HG03469 (cell line): ENCODE measurements around the gene CHID1.

Experiments
- ATAC-seq: cut with Tn5 transposase; IDR thresholded peaks from one replicate; pipeline ENCODE4 v1.9.1; 2021; ENCODE audit warnings: mild to moderate bottlenecking, moderate library complexity, moderate number of reproducible peaks; ENCODE audit not compliant: unreplicated experiment

Gene CHID1

DNA sequence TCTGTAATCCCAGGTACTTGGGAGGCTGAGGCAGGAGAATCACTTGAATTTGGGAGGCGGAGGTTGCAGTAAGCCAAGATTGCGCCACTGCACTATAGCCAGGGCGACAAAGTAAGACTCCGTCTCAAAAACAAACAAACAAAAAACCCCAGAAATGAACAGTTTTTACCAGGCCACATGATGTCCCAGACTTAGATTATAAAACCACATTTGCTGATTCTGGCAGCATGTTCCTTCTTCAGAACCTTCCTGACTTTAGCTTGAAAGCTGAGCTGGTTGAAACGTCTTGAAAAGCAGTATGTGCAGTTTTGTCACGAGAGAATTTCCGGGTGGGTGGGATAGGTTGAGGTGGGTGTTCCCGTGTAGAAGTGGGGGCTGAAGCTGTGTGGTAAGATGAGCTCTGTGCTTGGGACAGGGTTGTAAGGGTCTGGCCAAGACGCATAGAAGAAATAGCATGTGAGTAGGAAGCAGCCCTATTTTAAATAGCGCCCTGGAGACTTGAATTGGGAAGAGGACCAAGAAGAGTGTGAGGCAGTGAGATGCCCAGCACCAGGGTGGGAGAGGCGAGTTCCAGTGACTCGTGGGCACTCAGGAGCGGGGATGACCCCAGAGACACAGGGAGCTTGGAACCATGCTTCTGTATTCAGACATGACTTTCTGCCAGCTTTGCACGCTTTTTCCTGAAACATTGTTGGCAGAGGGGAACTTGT is 22.7 kb upstream of the CHID1 start:
- no peak for ATAC-seq

GRCh38 chr11:932435-932834 is 21.8 kb upstream of the CHID1 start:
- ATAC-seq, result no peak

DNA sequence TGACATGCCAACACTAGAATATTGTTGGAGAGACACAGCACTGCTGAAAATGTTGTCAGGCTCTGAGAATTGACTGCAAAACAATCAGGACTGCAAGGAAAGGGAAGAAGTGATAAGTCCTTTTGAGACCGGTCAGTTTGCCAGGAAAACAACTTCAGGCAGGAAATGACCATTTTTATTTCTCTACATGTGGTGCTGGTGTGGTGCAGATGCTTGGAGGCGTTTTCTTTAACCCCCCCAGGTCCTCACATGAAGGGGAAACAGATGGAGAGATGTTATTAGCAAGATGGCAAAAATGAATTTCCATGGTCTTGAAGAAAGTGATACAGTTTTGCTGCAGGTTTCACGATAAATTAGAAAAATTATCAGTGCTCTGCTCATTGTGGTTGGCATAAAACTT is 20.8 kb upstream of the CHID1 start:
- ATAC-seq, result no peak

DNA sequence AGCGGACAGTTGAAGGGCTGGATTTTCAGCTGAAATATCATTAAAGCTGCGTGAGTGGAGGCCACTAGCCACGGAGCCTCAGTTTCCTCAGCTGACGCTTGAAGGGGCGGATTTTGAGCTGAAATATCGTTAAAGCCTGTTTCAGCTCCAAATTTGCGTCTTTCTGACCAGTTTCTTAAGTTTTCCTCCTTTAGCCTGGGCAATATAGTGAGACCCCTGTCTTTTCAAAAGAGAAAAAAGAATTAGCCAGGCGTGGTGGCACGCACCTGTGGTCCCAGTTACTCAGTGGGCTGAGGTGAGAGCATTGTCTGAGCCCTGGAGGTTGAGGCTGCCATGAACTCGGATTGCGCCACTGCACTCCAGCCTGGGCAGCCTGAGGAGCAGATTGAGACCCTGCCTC is 18.8 kb upstream of the CHID1 start:
- no peak for ATAC-seq

- ATAC-seq, result no peak
Measured at GRCh38 chr11:928786-929185, 18.2 kb upstream of the CHID1 start.

DNA sequence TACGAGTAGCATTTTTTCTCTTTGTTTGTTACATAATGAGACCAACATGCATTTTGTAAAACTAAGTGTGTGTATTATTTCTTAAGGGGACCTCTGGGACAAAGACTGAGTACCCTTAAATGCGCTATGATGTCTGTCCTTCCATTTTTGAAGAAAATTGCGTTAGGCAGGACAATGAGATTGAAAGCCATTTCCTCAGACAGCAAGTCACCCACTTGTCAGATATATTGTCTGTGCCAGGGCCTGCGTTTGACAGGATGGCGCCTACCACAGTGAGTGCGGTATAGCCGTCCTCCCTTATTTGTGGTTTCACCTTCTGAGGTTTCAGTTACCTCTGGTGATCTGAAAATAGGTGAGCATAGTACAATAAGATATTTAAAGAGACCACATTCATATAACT is 17.3 kb upstream of the CHID1 start:
- no peak for ATAC-seq

DNA sequence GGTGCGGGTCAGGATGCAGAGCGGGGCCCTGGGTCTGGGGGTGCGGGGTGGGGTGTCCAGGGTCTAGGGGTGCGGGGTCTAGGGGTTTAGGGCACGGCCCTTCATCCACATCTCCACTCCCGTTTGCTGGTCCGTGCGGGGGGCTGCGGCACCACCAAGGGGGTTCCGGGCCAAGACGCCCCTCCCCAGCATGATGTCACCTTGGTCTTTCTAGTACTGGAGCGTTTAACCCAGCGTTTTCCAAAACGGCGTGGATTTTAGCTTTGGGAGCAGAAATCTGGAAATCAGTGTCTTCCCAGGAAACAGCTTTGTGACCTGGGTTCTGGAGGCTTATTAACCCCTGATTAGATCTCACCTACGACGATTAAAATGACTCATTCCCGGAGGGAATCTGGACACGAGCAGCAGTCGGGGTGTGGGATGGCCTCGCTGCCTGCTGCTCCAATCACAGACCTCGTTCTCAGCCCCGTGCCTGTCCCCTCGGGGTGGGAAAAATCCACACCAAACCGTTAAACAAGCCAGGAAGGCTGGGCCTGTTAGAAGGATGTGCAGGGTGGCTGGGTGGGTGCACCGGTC is 15.8 kb upstream of the CHID1 start:
- no peak for ATAC-seq

DNA sequence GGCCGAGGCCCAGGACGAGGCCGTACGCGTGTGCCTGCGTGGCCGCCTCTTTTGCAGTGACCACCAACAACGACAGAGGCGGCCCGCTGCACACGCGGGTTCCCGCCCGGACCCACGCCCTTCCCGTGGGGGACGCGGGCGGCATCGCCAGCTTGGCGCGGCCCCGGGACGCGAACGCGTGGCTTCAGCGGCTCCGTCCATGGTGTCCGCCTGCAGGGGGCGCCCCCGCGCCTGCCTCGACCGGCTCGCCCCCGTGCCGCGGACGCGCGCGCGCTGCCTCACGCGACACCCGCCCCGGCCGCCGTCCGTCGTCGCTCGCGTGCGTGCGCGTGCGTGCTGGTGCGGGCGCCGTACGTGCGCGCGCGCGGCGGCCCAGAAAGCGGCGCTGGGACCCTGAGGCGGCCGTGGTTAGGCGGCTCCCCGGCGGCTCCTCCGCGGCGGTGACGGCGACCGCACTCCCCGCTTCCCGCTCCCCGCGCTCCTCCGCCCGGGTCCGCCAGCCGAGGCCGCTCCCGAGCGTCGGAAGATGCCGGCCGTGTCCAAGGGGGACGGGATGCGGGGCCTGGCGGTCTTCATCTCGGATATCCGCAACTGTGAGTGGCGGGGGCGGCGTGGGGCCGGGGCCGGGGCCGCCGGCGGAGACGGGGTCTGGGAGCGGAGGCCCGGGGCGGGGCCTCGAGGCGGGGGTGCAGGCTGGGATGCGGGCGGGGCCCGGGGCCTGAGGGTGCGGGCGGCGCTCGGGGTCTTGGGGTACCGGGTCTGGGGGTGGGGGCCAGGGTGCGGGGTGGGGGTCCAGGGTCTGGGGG is 15.1 kb upstream of the CHID1 start, which contains the start of gene AP2A2:
Gene AP2A2 (plus strand): TSS at position 375 of the 806 bp plus-strand sequence. CDS start 152 bp downstream, at position 527.
- peak; percentile 40 for ATAC-seq

GRCh38 chr11:925158-925495 is 14.5 kb upstream of the CHID1 start:
- ATAC-seq, result no peak

DNA sequence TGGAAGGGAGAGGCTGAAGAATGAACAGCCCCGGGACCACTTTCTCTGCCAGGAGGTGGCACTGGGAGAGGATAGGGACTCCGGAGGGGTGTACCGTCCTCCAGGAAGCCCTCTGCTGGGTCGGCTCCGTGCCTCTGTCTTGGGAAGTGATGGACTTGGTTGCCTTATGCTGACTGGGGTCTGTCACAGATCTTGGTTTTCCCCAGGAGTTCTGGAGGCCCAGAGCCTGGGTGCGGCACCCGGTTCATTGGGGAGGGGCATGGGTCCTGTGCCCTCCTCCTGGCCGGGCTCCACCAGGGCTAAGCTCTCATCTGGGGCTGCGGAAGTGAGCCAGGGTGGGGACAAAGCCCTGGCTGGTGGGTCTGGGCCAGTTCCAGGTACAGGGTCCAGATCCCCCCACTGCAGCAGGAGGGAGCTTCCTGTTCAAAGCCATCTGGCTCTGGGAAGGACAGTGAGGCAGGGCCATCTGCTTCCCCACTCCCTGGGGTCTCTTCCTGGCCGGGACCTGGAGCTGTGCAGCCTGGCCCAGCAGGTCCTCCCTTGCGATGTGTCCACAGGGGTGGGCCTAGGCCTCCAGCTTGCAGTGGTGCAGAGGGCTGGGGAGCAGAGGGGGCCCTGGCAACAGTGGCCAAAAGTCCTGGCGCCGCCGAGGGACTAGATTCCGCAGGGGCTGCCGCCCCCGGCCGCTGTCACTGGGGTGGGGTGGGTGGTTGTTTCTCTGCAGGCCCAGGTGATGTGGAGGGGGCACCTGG is 14.0 kb upstream of the CHID1 start:
- ATAC-seq, result no peak

GRCh38 chr11:923691-924405 is 13.2 kb upstream of the CHID1 start:
- ATAC-seq, result no peak

DNA sequence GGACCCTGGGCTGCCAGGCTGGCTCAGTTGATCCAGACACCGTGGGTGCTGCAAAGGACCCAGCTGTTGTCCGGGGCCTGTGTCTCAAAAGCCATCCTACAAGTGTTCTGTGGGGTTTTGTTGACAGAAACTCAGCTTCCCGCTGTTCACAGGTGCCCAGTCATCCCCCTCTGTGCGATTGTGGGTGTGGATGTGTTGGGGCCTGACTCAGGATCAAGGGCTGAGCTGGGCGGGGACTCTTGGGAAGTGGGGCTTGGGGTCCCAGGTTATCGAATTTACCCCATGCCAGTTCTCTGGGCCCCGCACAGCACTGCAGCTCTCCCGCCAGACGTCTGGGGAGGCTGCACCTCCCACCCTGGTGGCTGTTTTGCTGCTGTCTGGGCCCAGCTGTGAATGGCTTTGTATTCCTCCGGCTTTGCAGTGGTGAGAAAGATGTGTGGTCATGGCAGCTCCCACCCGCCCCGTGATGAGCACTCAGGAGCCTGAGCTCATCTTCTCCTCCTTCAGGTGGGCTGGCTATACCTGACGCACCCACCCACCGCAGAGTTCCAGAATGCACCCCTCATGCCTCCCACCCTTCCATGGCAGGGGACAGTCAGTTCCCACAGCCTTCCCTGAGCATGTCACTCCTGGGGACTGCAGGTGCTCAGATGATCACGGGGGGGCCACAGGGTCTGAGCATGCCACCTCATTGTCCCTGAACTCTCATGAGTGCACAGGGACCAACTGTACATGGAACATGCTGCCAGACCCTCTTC is 11.5 kb upstream of the CHID1 start:
- no peak for ATAC-seq

DNA sequence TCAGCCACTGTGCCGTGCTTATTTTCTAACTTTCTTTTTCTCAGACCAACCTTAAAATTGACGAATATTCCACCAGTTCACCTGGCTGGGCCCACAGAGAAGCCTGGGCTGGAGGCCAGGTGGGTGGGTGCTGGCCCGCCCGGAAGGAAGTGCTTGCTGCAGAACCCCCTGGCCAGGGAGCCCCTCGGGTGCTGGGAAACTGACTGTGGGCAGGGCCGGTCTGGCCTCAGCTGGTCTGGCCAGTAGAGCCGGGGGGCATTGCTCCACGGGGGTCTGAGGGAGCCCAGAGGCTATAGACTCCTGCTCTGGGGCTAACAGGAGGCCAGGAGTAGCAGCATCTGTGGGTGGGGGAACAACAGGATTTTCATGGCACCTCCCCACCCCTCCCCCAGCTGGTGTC is 6.8 kb upstream of the CHID1 start:
- ATAC-seq, result no peak

DNA sequence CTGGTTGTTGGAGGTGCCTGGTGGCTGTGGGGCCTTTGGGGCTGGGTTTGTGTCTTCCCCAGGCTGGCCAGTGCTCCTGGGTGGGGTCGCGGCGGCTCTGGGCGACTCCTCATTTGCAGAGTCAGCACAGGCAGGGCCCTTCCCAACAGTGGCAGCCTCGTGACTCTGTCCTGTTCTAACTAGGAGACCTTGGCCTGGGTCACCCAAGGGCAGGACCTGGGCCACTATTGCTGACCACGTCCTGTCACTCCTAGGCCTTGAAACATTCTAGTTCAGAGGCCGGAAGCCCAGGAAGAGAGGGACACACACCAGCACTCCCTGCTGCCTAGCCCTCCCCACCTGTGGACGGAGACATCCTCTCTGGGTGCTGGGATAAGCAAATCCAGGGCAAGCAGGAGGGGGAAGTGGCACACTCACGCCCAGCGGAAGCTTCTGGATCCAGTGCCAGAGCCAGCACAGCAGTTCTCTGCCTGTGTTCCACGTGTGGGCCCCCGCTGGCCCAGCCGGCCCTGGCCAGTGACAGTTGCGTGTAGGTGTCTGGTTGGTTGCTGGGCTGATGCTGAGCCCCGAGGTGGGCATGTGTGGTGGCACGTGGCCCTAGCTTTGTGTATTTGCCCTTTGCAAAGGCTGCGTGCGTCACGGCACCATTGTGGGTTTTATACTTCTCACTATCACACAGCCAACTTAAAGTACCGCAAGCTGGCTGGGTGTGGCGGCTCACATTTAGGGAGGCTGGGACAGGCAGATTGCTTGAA is 4.3 kb upstream of the CHID1 start:
- no peak for ATAC-seq

DNA sequence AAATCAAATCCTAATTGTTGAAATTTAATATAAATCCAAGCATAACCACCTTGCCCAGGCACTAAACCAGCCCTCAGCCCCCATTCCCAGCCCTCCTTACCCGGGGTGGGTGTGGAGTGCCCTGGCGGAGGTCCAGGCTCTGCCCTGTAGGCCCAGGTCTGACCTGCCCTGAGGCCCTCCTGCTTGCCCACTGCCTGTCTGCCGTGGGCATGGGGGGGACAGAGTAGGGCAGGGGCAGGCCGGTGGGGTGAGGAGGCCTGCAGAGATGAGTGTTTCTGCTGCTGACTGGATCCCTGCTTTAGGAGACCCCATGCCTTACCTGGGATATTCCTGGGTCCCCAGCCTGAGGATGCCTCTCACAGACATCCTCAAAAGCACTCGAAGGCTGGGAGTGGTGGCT is 3.6 kb upstream of the CHID1 start:
- ATAC-seq, result no peak

DNA sequence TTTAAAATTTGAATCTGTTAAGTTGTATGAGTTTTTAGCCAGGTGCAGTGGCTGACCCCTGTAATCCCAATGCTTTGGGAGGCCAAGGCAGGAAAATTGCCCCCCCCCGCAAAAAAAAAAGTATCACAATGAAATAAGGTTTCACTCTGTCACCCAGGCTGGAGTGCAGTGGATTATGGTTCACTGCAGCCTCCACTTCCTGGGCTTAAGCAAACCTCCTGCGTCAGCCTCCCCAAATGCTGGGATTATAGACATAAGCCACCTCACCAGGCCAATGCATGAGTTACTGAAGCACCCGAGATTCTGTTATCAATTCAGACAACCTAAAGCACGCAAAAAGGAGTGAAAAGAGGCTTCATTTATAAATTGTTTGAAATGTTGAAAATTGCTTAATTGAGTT is 2.4 kb upstream of the CHID1 start:
- ATAC-seq, result no peak

DNA sequence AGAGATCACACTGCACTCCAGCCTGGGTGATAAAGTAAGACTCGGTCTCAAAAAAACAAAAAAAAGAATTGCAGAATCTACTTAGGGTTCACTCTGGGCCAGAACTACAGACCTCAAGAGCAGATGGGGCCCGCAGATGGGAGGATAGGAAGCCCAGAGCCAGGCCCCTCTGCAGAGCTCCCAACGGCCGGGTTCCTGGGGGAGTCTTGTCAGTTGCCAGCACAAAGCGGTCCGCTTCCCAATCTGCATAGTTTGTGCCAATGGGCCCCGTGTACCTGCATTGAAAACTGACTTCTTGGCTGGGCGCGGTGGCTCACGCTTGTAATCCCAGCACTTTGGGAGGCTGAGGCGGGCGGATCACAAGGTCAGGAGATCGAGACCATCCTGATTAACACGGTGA is 1.7 kb upstream of the CHID1 start:
- ATAC-seq, result no peak

DNA sequence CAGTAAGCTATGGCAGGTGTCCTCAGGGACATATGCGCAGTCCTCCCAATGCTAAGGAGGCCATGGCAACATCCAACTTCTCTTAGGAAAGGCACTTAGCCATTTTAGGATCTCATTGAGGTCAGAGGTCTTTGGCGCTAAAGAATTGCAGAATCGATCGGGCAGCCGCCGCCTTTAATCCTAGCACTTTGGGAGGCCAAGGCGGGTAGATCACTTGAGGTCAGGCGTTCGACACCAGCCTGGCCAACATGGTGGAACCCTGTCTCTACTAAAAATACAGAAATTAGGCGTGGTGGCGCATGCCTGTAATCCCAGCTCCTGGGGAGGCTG is 1.2 kb upstream of the CHID1 start:
- ATAC-seq, result no peak
